GM23338 (cell line): ENCODE results near the gene FLOT2. TPM values are rescaled to one million over a fixed set of nuclear protein-coding genes. Genes with fewer than 3 reads are reported as not detected.
"Not testable (repeated sequence)": the region's sequence is repeated elsewhere in the genome, so short reads cannot be mapped to it uniquely, and the experiment has no call there.

ENCODE experiments used
- ATAC-seq: fragments of 200-7000 bp; cut with Tn5 transposase; 3 replicates; pipeline ENCODE4 v1.9.1; 2020
- DNase-seq: peaks from one replicate; pipeline ENCODE4 v3.0.0-alpha.2; 2015; ENCODE audit warnings: low spot score
- H2AFZ ChIP-seq: fragments of 200-600 bp; sonication (generic); 2 replicates; pipeline ENCODE4 v1.8.0; 2016; ENCODE audit warnings: antibody characterized with exemption, mild to moderate bottlenecking, moderate library complexity
- H3F3A ChIP-seq: fragments of 200-600 bp; sonication (generic); replicated peaks from 2 replicates; pipeline ENCODE4 v1.8.0; 2017; ENCODE audit warnings: antibody characterized with exemption, mixed run types, low read depth
- H3K27ac ChIP-seq: fragments of 200-600 bp; sonication (generic); 2 replicates; pipeline ENCODE4 v1.6.1; 2016; ENCODE audit warnings: low read depth
- H3K27me3 ChIP-seq: fragments of 200-600 bp; sonication (generic); 2 replicates; pipeline ENCODE4 v1.8.0; 2016; ENCODE audit warnings: mild to moderate bottlenecking, mixed run types, moderate library complexity; ENCODE audit not compliant: insufficient read depth
- H3K36me3 ChIP-seq: fragments of 200-600 bp; sonication (generic); 2 replicates; pipeline ENCODE4 v1.8.0; 2016; ENCODE audit warnings: mild to moderate bottlenecking; ENCODE audit not compliant: insufficient read depth
- H3K4me1 ChIP-seq: fragments of 200-600 bp; sonication (generic); 2 replicates; pipeline ENCODE4 v1.8.0; 2016; ENCODE audit warnings: mild to moderate bottlenecking, moderate library complexity; ENCODE audit not compliant: insufficient read depth
- H3K4me2 ChIP-seq: fragments of 200-600 bp; sonication (generic); 2 replicates; pipeline ENCODE4 v1.7.1; 2017; ENCODE audit warnings: mixed run types
- H3K4me3 ChIP-seq: fragments of 200-600 bp; sonication (generic); 2 replicates; pipeline ENCODE4 v1.6.1; 2016; ENCODE audit warnings: mixed run types
- H3K79me2 ChIP-seq: fragments of 200-600 bp; sonication (generic); replicated peaks from 2 replicates; pipeline ENCODE4 v1.8.0; 2017; ENCODE audit warnings: mild to moderate bottlenecking; ENCODE audit not compliant: insufficient read depth
- H3K9me2 ChIP-seq: fragments of 200-600 bp; sonication (generic); 2 replicates; pipeline ENCODE4 v1.8.0; 2017; ENCODE audit not compliant: insufficient read depth
- H4K20me1 ChIP-seq: fragments of 200-600 bp; sonication (generic); replicated peaks from 2 replicates; pipeline ENCODE4 v1.8.0; 2017; ENCODE audit warnings: mild to moderate bottlenecking; ENCODE audit not compliant: insufficient read depth
- H3K27ac Mint-ChIP-seq: 2 replicates; pipeline ENCODE4 v1.8.0; 2020; ENCODE audit warnings: inconsistent platforms, mild to moderate bottlenecking, moderate library complexity, mixed read lengths
- H3K27me3 Mint-ChIP-seq: 3 replicates; pipeline ENCODE4 v1.8.0; 2022; ENCODE audit warnings: low read depth, mild to moderate bottlenecking, moderate library complexity, mixed read lengths, inconsistent platforms; ENCODE audit not compliant: insufficient read depth, poor library complexity
- H3K36me3 Mint-ChIP-seq: 3 replicates; pipeline ENCODE4 v1.8.0; 2021; ENCODE audit warnings: low read depth, mild to moderate bottlenecking, inconsistent platforms, moderate library complexity, mixed read lengths
- H3K4me1 Mint-ChIP-seq: 3 replicates; pipeline ENCODE4 v1.8.0; 2020; ENCODE audit warnings: mild to moderate bottlenecking, inconsistent platforms, mixed read lengths
- H3K4me3 Mint-ChIP-seq: 3 replicates; pipeline ENCODE4 v1.8.0; 2021; ENCODE audit warnings: moderate library complexity, mild to moderate bottlenecking, inconsistent platforms, mixed read lengths
- H3K9me3 Mint-ChIP-seq: 3 replicates; pipeline ENCODE4 v1.8.0; 2020; ENCODE audit warnings: moderate library complexity, mild to moderate bottlenecking, inconsistent platforms, mixed read lengths
- EZH2phosphoT487 ChIP-seq: fragments of 200-600 bp; sonication (generic); IDR thresholded peaks from one replicate; pipeline ENCODE4 v1.8.1; 2018; ENCODE audit warnings: antibody characterized with exemption; ENCODE audit not compliant: unreplicated experiment
- POLR2AphosphoS5 ChIP-seq: IDR thresholded peaks from 2 replicates; pipeline ENCODE4 v1.6.1; 2016; ENCODE audit warnings: antibody characterized with exemption, low read depth
- ZNF114 ChIP-seq: fragments of 250-450 bp; sonication (Bioruptor Pico); IDR thresholded peaks from 2 replicates; pipeline ENCODE4 v1.5.0; 2020; ENCODE audit warnings: mild to moderate bottlenecking, moderate library complexity
- ZNF331 ChIP-seq: fragments of 250-450 bp; sonication (Bioruptor Pico); IDR thresholded peaks from 2 replicates; pipeline ENCODE4 v1.5.0; 2020; ENCODE audit warnings: low read depth, mild to moderate bottlenecking, moderate library complexity
- polyA plus RNA-seq: library from polyadenylated mRNA; unstranded; fragments of >200 nt; fragmentation: Nextera tagmentation; extraction: Ambion mirVana; gene quantifications from 2 replicates; pipeline ENCODE4 v1.2.1, GENCODE V29; 2016
- total RNA-seq: library from RNA; depleted of rRNA; stranded (reverse); fragments of >200 nt; shearing (Covaris generic); gene quantifications from 2 replicates; pipeline ENCODE4 v1.2.3, GENCODE V29; 2014
- TF ChIP-seq, protein P1 (sequence below), 2 experiments: fragments of 200-600 bp in 1 of 2; sonication (generic) in 1 of 2; conservative IDR thresholded peaks; 2 replicates each; pipeline versions ENCODE4 v1.5.1 to v1.6.1; 2016 to 2017; ENCODE audit warnings: antibody characterized with exemption in 2 of 2, low read depth in 2 of 2, mild to moderate bottlenecking in 2 of 2, moderate library complexity in 1 of 2
- TF ChIP-seq, protein P2 (sequence below): fragments of 250-450 bp; sonication (Bioruptor Pico); IDR thresholded peaks from 2 replicates; pipeline ENCODE4 v1.5.0; 2020; ENCODE audit warnings: mild to moderate bottlenecking, moderate library complexity

Gene FLOT2
- total and polyA plus RNA-seq, 2 experiments from 2014 or later: 49.8 to 66.1 TPM

DNA sequence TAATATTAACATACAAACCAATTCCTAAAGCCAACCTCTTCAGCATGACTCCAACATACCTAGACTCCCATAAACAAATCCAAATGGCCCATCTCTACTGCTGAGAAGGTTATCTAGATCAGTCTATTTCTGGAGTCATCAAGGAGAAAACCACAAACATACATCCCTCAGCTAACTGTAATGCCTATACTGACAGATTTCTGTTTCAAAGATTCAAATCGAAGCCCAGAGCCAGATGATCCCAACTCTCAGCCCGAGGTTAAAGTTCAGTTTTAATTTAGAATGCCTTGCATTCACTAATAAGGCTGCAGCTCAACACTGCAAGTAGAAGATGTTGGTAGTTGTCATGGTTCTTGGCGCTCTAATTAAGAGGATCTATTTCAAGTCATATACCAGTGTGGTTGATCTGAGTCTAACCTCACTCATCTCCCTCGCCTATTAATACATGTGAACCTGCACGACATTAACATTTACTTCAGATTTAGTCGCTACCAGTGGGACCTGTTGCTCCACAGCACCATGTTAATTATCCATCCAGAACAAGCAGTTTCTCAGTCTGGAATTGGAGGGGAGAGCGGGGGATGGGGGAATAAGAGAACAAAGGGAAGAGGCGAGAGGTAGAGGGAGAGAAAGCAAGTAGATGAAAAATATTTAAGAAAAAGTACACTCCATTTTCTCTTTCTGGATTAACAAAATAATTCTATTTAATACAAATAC, 38.4 kb upstream of the FLOT2 start:
- H2AFZ ChIP-seq: no peak overlapping the region
- H3F3A ChIP-seq: peaks cover 13% of the 10 kb centered on the region
- H3K4me2 ChIP-seq: peak overlapping the region; percentile 67
- Mint-ChIP-seq H3K4me1 (peaks cover 49% of the 10 kb centered on the region), H3K36me3 (peaks cover 10% of the 10 kb centered on the region), H3K27me3 (no peaks in the 10 kb centered on the region), H3K27ac (peak overlapping the region; percentile 49), H3K9me3 (no peaks in the 10 kb centered on the region), H3K4me3 (0 out of 3 replicates have a peak overlapping the region, but pooled peaks have one; percentile 13)
- peaks cover 47% of the 10 kb centered on the region for H3K4me1 ChIP-seq
- peaks cover 78% of the 10 kb centered on the region for H4K20me1 ChIP-seq
- ATAC-seq: peak; percentile 31; the same call in 2 of the 3 replicates
- no peaks in the 10 kb centered on the region for H3K36me3 ChIP-seq
- H3K9me2 ChIP-seq: no peaks in the 10 kb centered on the region
- no peak overlapping the region for H3K27ac ChIP-seq
- H3K27me3 ChIP-seq: no peaks in the 10 kb centered on the region
- DNase-seq: peak; percentile 41
- H3K79me2 ChIP-seq: peaks cover 100% of the 10 kb centered on the region
- no peak overlapping the region for H3K4me3 ChIP-seq
- no peak for TF ChIP-seq EZH2phosphoT487
- TF ChIP-seq, protein P1, sequence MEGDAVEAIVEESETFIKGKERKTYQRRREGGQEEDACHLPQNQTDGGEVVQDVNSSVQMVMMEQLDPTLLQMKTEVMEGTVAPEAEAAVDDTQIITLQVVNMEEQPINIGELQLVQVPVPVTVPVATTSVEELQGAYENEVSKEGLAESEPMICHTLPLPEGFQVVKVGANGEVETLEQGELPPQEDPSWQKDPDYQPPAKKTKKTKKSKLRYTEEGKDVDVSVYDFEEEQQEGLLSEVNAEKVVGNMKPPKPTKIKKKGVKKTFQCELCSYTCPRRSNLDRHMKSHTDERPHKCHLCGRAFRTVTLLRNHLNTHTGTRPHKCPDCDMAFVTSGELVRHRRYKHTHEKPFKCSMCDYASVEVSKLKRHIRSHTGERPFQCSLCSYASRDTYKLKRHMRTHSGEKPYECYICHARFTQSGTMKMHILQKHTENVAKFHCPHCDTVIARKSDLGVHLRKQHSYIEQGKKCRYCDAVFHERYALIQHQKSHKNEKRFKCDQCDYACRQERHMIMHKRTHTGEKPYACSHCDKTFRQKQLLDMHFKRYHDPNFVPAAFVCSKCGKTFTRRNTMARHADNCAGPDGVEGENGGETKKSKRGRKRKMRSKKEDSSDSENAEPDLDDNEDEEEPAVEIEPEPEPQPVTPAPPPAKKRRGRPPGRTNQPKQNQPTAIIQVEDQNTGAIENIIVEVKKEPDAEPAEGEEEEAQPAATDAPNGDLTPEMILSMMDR (conservative IDR thresholded peaks at IDR 0.05; ENCODE audit: low read depth in 2 of 2): no peak

DNA sequence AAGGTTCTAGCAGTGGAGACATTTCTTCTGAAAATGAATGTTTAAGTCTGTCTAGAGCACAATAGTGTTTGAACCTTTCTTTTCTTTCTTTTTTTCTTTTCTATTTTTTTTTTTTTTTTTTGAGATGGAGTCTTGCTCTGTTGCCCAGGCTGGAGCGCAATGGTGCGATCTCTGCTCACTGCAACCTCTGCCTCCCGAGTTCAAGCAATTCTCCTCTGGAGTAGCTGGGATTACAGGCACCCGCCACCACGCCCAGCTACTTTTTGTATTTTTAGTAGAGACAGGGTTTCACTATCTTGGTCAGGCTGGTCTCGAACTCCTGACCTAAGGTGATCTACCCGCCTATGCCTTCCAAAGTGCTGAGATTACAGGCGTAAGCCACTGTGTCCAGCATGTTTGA, 37.0 kb upstream of the FLOT2 start:
- H3K9me3 Mint-ChIP-seq, H3K4me3 ChIP-seq, H3K27ac ChIP-seq, H2AFZ ChIP-seq, H3K27me3 Mint-ChIP-seq, H3K36me3 ChIP-seq, H3K9me2 ChIP-seq, ATAC-seq, DNase-seq, H3K27me3 ChIP-seq, H3K4me2 ChIP-seq, H3K4me3 Mint-ChIP-seq: not testable (repeated sequence)
- Mint-ChIP-seq H3K27ac (peak overlapping the region; percentile 46; the same call in 1 of the 2 replicates), H3K4me1 (peaks cover 35% of the 10 kb centered on the region), H3K36me3 (peaks cover 10% of the 10 kb centered on the region)
- Histone ChIP-seq H3F3A (peaks cover 14% of the 10 kb centered on the region), H4K20me1 (peaks cover 78% of the 10 kb centered on the region), H3K4me1 (peaks cover 33% of the 10 kb centered on the region), H3K79me2 (peaks cover 100% of the 10 kb centered on the region)

DNA sequence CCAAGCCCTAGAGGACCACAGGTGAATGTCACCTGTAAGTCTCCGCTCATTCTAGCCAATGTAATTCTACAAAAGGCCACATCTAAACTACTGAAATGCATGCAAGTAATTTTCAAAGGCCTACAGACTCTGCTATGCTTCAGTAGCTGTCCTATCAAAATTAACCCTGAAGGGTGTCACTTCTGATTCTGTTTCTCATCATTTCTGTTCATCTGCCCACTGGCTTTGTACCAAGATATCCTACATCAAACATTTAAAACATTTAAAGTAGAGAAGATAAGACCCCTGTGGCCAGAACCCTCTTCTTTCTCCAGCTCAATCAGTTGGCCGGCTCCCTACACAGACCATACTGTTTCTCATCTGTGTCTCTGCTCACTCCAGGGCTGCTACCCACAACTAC, 32.3 kb upstream of the FLOT2 start:
- Histone ChIP-seq H3K27me3 (no peaks in the 10 kb centered on the region), H3F3A (peaks cover 8% of the 10 kb centered on the region), H3K4me1 (no peaks in the 10 kb centered on the region; the same call in 1 of the 2 replicates), H3K9me2 (no peaks in the 10 kb centered on the region), H4K20me1 (peaks cover 97% of the 10 kb centered on the region), H3K27ac (0 out of 2 replicates have a peak overlapping the region, but pooled peaks have one; percentile 70), H3K36me3 (peaks cover 17% of the 10 kb centered on the region), H3K4me2 (no peak overlapping the region), H2AFZ (no peak overlapping the region), H3K4me3 (no peak overlapping the region), H3K79me2 (peaks cover 100% of the 10 kb centered on the region)
- Mint-ChIP-seq H3K27me3 (no peaks in the 10 kb centered on the region), H3K27ac (no peak overlapping the region; the same call in 1 of the 2 replicates), H3K4me3 (no peak overlapping the region), H3K36me3 (peaks cover 41% of the 10 kb centered on the region), H3K4me1 (no peaks in the 10 kb centered on the region), H3K9me3 (no peaks in the 10 kb centered on the region)
- TF ChIP-seq, protein P2, sequence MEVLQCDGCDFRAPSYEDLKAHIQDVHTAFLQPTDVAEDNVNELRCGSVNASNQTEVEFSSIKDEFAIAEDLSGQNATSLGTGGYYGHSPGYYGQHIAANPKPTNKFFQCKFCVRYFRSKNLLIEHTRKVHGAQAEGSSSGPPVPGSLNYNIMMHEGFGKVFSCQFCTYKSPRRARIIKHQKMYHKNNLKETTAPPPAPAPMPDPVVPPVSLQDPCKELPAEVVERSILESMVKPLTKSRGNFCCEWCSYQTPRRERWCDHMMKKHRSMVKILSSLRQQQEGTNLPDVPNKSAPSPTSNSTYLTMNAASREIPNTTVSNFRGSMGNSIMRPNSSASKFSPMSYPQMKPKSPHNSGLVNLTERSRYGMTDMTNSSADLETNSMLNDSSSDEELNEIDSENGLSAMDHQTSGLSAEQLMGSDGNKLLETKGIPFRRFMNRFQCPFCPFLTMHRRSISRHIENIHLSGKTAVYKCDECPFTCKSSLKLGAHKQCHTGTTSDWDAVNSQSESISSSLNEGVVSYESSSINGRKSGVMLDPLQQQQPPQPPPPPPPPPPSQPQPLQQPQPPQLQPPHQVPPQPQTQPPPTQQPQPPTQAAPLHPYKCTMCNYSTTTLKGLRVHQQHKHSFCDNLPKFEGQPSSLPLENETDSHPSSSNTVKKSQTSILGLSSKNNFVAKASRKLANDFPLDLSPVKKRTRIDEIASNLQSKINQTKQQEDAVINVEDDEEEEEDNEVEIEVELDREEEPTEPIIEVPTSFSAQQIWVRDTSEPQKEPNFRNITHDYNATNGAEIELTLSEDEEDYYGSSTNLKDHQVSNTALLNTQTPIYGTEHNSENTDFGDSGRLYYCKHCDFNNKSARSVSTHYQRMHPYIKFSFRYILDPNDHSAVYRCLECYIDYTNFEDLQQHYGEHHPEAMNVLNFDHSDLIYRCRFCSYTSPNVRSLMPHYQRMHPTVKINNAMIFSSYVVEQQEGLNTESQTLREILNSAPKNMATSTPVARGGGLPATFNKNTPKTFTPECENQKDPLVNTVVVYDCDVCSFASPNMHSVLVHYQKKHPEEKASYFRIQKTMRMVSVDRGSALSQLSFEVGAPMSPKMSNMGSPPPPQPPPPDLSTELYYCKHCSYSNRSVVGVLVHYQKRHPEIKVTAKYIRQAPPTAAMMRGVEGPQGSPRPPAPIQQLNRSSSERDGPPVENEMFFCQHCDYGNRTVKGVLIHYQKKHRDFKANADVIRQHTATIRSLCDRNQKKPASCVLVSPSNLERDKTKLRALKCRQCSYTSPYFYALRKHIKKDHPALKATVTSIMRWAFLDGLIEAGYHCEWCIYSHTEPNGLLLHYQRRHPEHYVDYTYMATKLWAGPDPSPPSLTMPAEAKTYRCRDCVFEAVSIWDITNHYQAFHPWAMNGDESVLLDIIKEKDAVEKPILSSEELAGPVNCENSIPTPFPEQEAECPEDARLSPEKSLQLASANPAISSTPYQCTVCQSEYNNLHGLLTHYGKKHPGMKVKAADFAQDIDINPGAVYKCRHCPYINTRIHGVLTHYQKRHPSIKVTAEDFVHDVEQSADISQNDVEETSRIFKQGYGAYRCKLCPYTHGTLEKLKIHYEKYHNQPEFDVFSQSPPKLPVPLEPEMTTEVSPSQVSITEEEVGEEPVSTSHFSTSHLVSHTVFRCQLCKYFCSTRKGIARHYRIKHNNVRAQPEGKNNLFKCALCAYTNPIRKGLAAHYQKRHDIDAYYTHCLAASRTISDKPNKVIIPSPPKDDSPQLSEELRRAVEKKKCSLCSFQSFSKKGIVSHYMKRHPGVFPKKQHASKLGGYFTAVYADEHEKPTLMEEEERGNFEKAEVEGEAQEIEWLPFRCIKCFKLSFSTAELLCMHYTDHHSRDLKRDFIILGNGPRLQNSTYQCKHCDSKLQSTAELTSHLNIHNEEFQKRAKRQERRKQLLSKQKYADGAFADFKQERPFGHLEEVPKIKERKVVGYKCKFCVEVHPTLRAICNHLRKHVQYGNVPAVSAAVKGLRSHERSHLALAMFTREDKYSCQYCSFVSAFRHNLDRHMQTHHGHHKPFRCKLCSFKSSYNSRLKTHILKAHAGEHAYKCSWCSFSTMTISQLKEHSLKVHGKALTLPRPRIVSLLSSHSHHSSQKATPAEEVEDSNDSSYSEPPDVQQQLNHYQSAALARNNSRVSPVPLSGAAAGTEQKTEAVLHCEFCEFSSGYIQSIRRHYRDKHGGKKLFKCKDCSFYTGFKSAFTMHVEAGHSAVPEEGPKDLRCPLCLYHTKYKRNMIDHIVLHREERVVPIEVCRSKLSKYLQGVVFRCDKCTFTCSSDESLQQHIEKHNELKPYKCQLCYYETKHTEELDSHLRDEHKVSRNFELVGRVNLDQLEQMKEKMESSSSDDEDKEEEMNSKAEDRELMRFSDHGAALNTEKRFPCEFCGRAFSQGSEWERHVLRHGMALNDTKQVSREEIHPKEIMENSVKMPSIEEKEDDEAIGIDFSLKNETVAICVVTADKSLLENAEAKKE: no peak
- TF ChIP-seq ZNF331 (CRISPR knock-in tag): no peak
- no peak for TF ChIP-seq ZNF114
- no peak for TF ChIP-seq POLR2AphosphoS5
- ATAC-seq (peak; percentile 52), DNase-seq (peak; percentile 36)
